Activated T-helper 17 cell treated with anti-CD3 and anti-CD28 coated beads, Interleukin-2, amount 50 U/mL, for 72 hours (primary cell): ENCODE measurements around the gene PIEZO2. TPM values are rescaled to one million over a fixed set of nuclear protein-coding genes. Genes with fewer than 3 reads are reported as not detected.

Source experiments
- ATAC-seq: fragments of 150-1000 bp; cut with Tn5 transposase; replicated peaks from 2 replicates; pipeline ENCODE4 v1.10.0; 2021; ENCODE audit warnings: mild to moderate bottlenecking, moderate library complexity
- H3K27ac Mint-ChIP-seq: one replicate; pipeline ENCODE4 v1.8.0; 2022; ENCODE audit warnings: mixed read lengths
- H3K27me3 Mint-ChIP-seq: one replicate; pipeline ENCODE4 v1.8.0; 2022; ENCODE audit warnings: mixed read lengths
- H3K36me3 Mint-ChIP-seq: one replicate; pipeline ENCODE4 v1.8.0; 2022; ENCODE audit warnings: low read depth, mild to moderate bottlenecking, mixed read lengths
- H3K4me1 Mint-ChIP-seq: one replicate; pipeline ENCODE4 v1.8.0; 2022; ENCODE audit warnings: mixed read lengths
- H3K4me3 Mint-ChIP-seq: one replicate; pipeline ENCODE4 v1.8.0; 2022; ENCODE audit warnings: mild to moderate bottlenecking, mixed read lengths
- H3K9me3 Mint-ChIP-seq: one replicate; pipeline ENCODE4 v1.8.0; 2022; ENCODE audit warnings: mixed read lengths
- total RNA-seq, 2 donors: library from RNA; stranded (reverse); gene quantifications; one replicate each; pipeline ENCODE4 v1.2.3, GENCODE V29; 2022

PIEZO2 gene
- total RNA-seq, 2 donors from 2014 or later, result not detected

GRCh38 chr18:11050966-11051365, 98.4 kb downstream of the PIEZO2 start:
- ATAC-seq, result no peak
- Mint-ChIP-seq H3K4me1 (no peaks in the 10 kb centered on the region), H3K27me3 (peaks cover 4% of the 10 kb centered on the region), H3K27ac (no peak overlapping the region), H3K36me3 (no peaks in the 10 kb centered on the region), H3K4me3 (no peak overlapping the region), H3K9me3 (no peaks in the 10 kb centered on the region)

GRCh38 chr18:11047817-11048216, 101.6 kb downstream of the PIEZO2 start:
- Mint-ChIP-seq H3K36me3 (no peaks in the 10 kb centered on the region), H3K4me1 (no peaks in the 10 kb centered on the region), H3K9me3 (no peaks in the 10 kb centered on the region), H3K27me3 (peaks cover 4% of the 10 kb centered on the region), H3K27ac (no peak overlapping the region), H3K4me3 (no peak overlapping the region)
- ATAC-seq, result no peak

- no peak overlapping the region for H3K4me3 Mint-ChIP-seq
- no peaks in the 10 kb centered on the region for H3K36me3 Mint-ChIP-seq
Observed at GRCh38 chr18:11047156-11047555, 102.2 kb downstream of the PIEZO2 start.

GRCh38 chr18:11046140-11046539, 103.2 kb downstream of the PIEZO2 start:
- ATAC-seq, result no peak
- H3K36me3 Mint-ChIP-seq, result no peaks in the 10 kb centered on the region
- H3K27ac Mint-ChIP-seq, result no peak overlapping the region
- no peak overlapping the region for H3K4me3 Mint-ChIP-seq
- H3K27me3 Mint-ChIP-seq, result peaks cover 4% of the 10 kb centered on the region
- H3K4me1 Mint-ChIP-seq, result no peaks in the 10 kb centered on the region
- H3K9me3 Mint-ChIP-seq, result no peaks in the 10 kb centered on the region

More at GRCh38 chr18:11047156-11047555, 102.2 kb downstream of the PIEZO2 start:
- ATAC-seq, result no peak
- Mint-ChIP-seq H3K9me3 (no peaks in the 10 kb centered on the region), H3K27ac (no peak overlapping the region), H3K4me1 (no peaks in the 10 kb centered on the region), H3K27me3 (peaks cover 4% of the 10 kb centered on the region)

GRCh38 chr18:11043694-11044093, 105.7 kb downstream of the PIEZO2 start:
- peaks cover 13% of the 10 kb centered on the region for H3K27me3 Mint-ChIP-seq
- H3K4me3 Mint-ChIP-seq, result no peak overlapping the region
- no peaks in the 10 kb centered on the region for H3K9me3 Mint-ChIP-seq
- H3K4me1 Mint-ChIP-seq, result no peaks in the 10 kb centered on the region
- no peak for ATAC-seq
- H3K36me3 Mint-ChIP-seq, result no peaks in the 10 kb centered on the region
- no peak overlapping the region for H3K27ac Mint-ChIP-seq

- H3K36me3 Mint-ChIP-seq, result no peaks in the 10 kb centered on the region
- no peak overlapping the region for H3K27ac Mint-ChIP-seq
- H3K27me3 Mint-ChIP-seq, result peaks cover 13% of the 10 kb centered on the region
- H3K9me3 Mint-ChIP-seq, result no peaks in the 10 kb centered on the region
- H3K4me3 Mint-ChIP-seq, result no peak overlapping the region
- H3K4me1 Mint-ChIP-seq, result no peaks in the 10 kb centered on the region
- ATAC-seq, result no peak
Observed at GRCh38 chr18:11042247-11042646, 107.1 kb downstream of the PIEZO2 start.

- no peak for ATAC-seq
- no peaks in the 10 kb centered on the region for H3K9me3 Mint-ChIP-seq
- no peaks in the 10 kb centered on the region for H3K36me3 Mint-ChIP-seq
- peaks cover 9% of the 10 kb centered on the region for H3K27me3 Mint-ChIP-seq
- no peak overlapping the region for H3K4me3 Mint-ChIP-seq
- H3K4me1 Mint-ChIP-seq, result no peaks in the 10 kb centered on the region
- H3K27ac Mint-ChIP-seq, result no peak overlapping the region
Observed at GRCh38 chr18:11040823-11041656, 108.3 kb downstream of the PIEZO2 start.

GRCh38 chr18:11040359-11040758, 109.0 kb downstream of the PIEZO2 start:
- H3K27ac Mint-ChIP-seq, result no peak overlapping the region
- no peak for ATAC-seq
- no peak overlapping the region for H3K4me3 Mint-ChIP-seq
- peaks cover 9% of the 10 kb centered on the region for H3K27me3 Mint-ChIP-seq
- no peaks in the 10 kb centered on the region for H3K36me3 Mint-ChIP-seq
- no peaks in the 10 kb centered on the region for H3K4me1 Mint-ChIP-seq
- no peaks in the 10 kb centered on the region for H3K9me3 Mint-ChIP-seq

GRCh38 chr18:11037533-11038240, 111.7 kb downstream of the PIEZO2 start:
- no peak for ATAC-seq
- Mint-ChIP-seq H3K4me1 (no peaks in the 10 kb centered on the region), H3K4me3 (no peak overlapping the region), H3K36me3 (no peaks in the 10 kb centered on the region), H3K27ac (no peak overlapping the region), H3K9me3 (no peaks in the 10 kb centered on the region), H3K27me3 (peaks cover 9% of the 10 kb centered on the region)

- H3K4me3 Mint-ChIP-seq, result no peak overlapping the region
- H3K27me3 Mint-ChIP-seq, result peaks cover 13% of the 10 kb centered on the region
- H3K27ac Mint-ChIP-seq, result no peak overlapping the region
- no peaks in the 10 kb centered on the region for H3K36me3 Mint-ChIP-seq
- ATAC-seq, result no peak
- no peaks in the 10 kb centered on the region for H3K4me1 Mint-ChIP-seq
- H3K9me3 Mint-ChIP-seq, result no peaks in the 10 kb centered on the region
Observed at GRCh38 chr18:11035814-11036495, 113.4 kb downstream of the PIEZO2 start.

- Mint-ChIP-seq H3K27ac (no peak overlapping the region), H3K4me1 (no peaks in the 10 kb centered on the region), H3K4me3 (no peak overlapping the region), H3K36me3 (no peaks in the 10 kb centered on the region), H3K27me3 (peaks cover 13% of the 10 kb centered on the region), H3K9me3 (no peaks in the 10 kb centered on the region)
- no peak for ATAC-seq
Observed at GRCh38 chr18:11035376-11035775, 114.0 kb downstream of the PIEZO2 start.

- H3K27ac Mint-ChIP-seq, result no peak overlapping the region
- H3K27me3 Mint-ChIP-seq, result peaks cover 13% of the 10 kb centered on the region
- ATAC-seq, result no peak
- H3K4me3 Mint-ChIP-seq, result no peak overlapping the region
- H3K36me3 Mint-ChIP-seq, result no peaks in the 10 kb centered on the region
- H3K9me3 Mint-ChIP-seq, result no peaks in the 10 kb centered on the region
- H3K4me1 Mint-ChIP-seq, result no peaks in the 10 kb centered on the region
Observed at GRCh38 chr18:11034884-11035283, 114.5 kb downstream of the PIEZO2 start.

- Mint-ChIP-seq H3K9me3 (no peaks in the 10 kb centered on the region), H3K36me3 (no peaks in the 10 kb centered on the region), H3K27ac (no peak overlapping the region), H3K4me3 (no peak overlapping the region), H3K27me3 (peaks cover 4% of the 10 kb centered on the region), H3K4me1 (no peaks in the 10 kb centered on the region)
- no peak for ATAC-seq
Observed at GRCh38 chr18:11033503-11033902, 115.9 kb downstream of the PIEZO2 start.

- ATAC-seq, result no peak
- Mint-ChIP-seq H3K4me3 (no peak overlapping the region), H3K9me3 (no peaks in the 10 kb centered on the region), H3K36me3 (no peaks in the 10 kb centered on the region), H3K4me1 (no peaks in the 10 kb centered on the region), H3K27ac (no peak overlapping the region), H3K27me3 (peaks cover 5% of the 10 kb centered on the region)
Observed at GRCh38 chr18:11031966-11032365, 117.4 kb downstream of the PIEZO2 start.

GRCh38 chr18:11029021-11029420, 120.3 kb downstream of the PIEZO2 start:
- no peaks in the 10 kb centered on the region for H3K9me3 Mint-ChIP-seq
- H3K27me3 Mint-ChIP-seq, result peaks cover 10% of the 10 kb centered on the region
- no peaks in the 10 kb centered on the region for H3K4me1 Mint-ChIP-seq
- ATAC-seq, result no peak
- H3K36me3 Mint-ChIP-seq, result no peaks in the 10 kb centered on the region
- no peak overlapping the region for H3K4me3 Mint-ChIP-seq
- H3K27ac Mint-ChIP-seq, result no peak overlapping the region
